Gastrocnemius medialis (tissue), 4 donors: ENCODE data around the gene ZFP36L2.

ENCODE experiments used
- CTCF ChIP-seq, 5 experiments: fragments of 450-650 bp in 3 of 5; fragments of 200-600 bp in 2 of 5; sonication (generic) in 2 of 5; IDR thresholded peaks in 4 of 5; conservative IDR thresholded peaks in 1 of 5; 1 replicate in 4 of 5; 2 replicates in 1 of 5; pipeline ENCODE4 v1.5.1; 2016 to 2019; ENCODE audit warnings: antibody characterized with exemption in 5 of 5, mild to moderate bottlenecking in 3 of 5, moderate library complexity in 3 of 5
- POLR2A ChIP-seq, 2 donors: fragments of 450-650 bp; IDR thresholded peaks; one replicate each; pipeline ENCODE4 v1.6.1; 2017; ENCODE audit warnings: antibody characterized with exemption in 2 of 2, mild to moderate bottlenecking in 2 of 2, moderate library complexity in 2 of 2

GRCh38 chr2:43207553-43208300, 18.7 kb downstream of the ZFP36L2 start:
- TF ChIP-seq CTCF (IDR thresholded peaks at IDR 0.05 in 4 of 5, conservative IDR thresholded peaks at IDR 0.05 in 1 of 5) (no peak), POLR2A (IDR thresholded peaks at IDR 0.05) (no peak)
